Heart right ventricle (tissue), 16 donors: Measurements from ENCODE around the gene FYN. TPM values are rescaled to one million over a fixed set of nuclear protein-coding genes. Genes with fewer than 3 reads are reported as not detected.

ENCODE experiments used
- ATAC-seq, 8 donors: fragments of 200-7000 bp; cut with Tn5 transposase; one replicate each; pipeline ENCODE4 v1.9.1; 2020; ENCODE audit warnings: mild to moderate bottlenecking in 8 of 8, moderate library complexity in 8 of 8, moderate number of reproducible peaks in 1 of 8
- DNase-seq, 2 donors: peaks; one replicate each; pipeline ENCODE4 v3.0.0-alpha.2; 2020
- H3K27ac ChIP-seq, 10 donors: fragments of 200-600 bp; sonication (generic) in 2 of 10; one replicate each; pipeline versions ENCODE4 v1.5.0 to v1.8.0; 2020 to 2022; ENCODE audit warnings: mild to moderate bottlenecking in 3 of 10
- H3K27me3 ChIP-seq, 7 donors: fragments of 200-600 bp; one replicate each; pipeline ENCODE4 v1.8.0; 2021 to 2022; ENCODE audit warnings: mild to moderate bottlenecking in 2 of 7
- H3K36me3 ChIP-seq, 9 donors: fragments of 200-600 bp; sonication (generic) in 1 of 9; one replicate each; pipeline versions ENCODE4 v1.5.0 to v1.8.0; 2020 to 2022; ENCODE audit warnings: mild to moderate bottlenecking in 2 of 9
- H3K4me1 ChIP-seq, 9 donors: fragments of 200-600 bp; sonication (generic) in 1 of 9; one replicate each; pipeline versions ENCODE4 v1.5.0 to v1.8.0; 2020 to 2022; ENCODE audit warnings: mild to moderate bottlenecking in 4 of 9
- H3K4me3 ChIP-seq, 10 donors: fragments of 200-600 bp; sonication (generic) in 2 of 10; one replicate each; pipeline versions ENCODE4 v1.5.0 to v1.8.0; 2020 to 2022; ENCODE audit warnings: mild to moderate bottlenecking in 7 of 10, moderate library complexity in 2 of 10
- H3K9me3 ChIP-seq, 11 donors: fragments of 200-600 bp in 10 of 11; sonication (generic) in 2 of 11; one replicate each; pipeline versions ENCODE4 v1.5.0 to v1.8.0; 2013 to 2022; ENCODE audit warnings: mild to moderate bottlenecking in 2 of 11, control low read depth in 1 of 11, moderate library complexity in 1 of 11
- WGBS, 2 donors: extraction: QIAGEN DNeasy Blood & Tissue Kit; methylation state at CpG; one replicate each; pipeline ENCODE4 v1.1.7; 2013; ENCODE audit warnings: inconsistent platforms in 1 of 2; 5-methylcytosine and 5-hydroxymethylcytosine counted together
- intact Hi-C, 10 donors: fragments of 100-400 bp; cut with DNase I; formaldehyde crosslinking; loops; one replicate each; pipeline versions ENCODE4 v1.11.1 to v1.14.2; 2022
- polyA plus RNA-seq, 2 donors: library from polyadenylated mRNA; stranded (reverse); fragments of 200-250 nt; gene quantifications; one replicate each; pipeline ENCODE4 v1.2.3, GENCODE V29; 2013
- total RNA-seq, 10 donors: library from RNA; stranded (reverse); fragmentation: NEBNext Ultra II Directional in 3 of 10; extraction: Animal tissue kit (Norgen Biotek cat#: 25700) in 3 of 10; gene quantifications; one replicate each; pipeline versions ENCODE4 v1.2.1 to v1.2.4, GENCODE V29; 2021 to 2023
- TF ChIP-seq, protein P1 (sequence below), 9 donors: fragments of 200-600 bp; sonication (generic) in 2 of 9; IDR thresholded peaks; one replicate each; pipeline versions ENCODE4 v1.5.0 to v1.8.0; 2021 to 2022; ENCODE audit warnings: antibody characterized with exemption in 9 of 9, mild to moderate bottlenecking in 5 of 9, moderate library complexity in 1 of 9
- donor health status: Arrhythmogenic right ventricular cardiomyopathy.
- donor health status: ischemic (EF 13 %, LVEDD 7.1; RV severe dilation, severe dysfunction).
- donor health status: healthy with polysubstance abuse.
- donor health status: DM: no; HTN: yes; CAD: no.
- donor health status: DM: no; HTN: no; CAD: no.
- donor health status: ischemic (EF 25% LVEDD 6.9; RV normal size, moderate dysfunction).
- donor health status: ischemic (EF 25% LVEDD 5.7; RV mildly dilated, moderate dysfunction).
- donor health status: healthy.
- donor health status: DM: yes; HTN: yes; CAD: no.
- donor health status: Ischemic cardiomyopathy.
- donor health status: ischemic (EF 35%, LVEDD 5.7; RV mildly dilated, moderate dysfunction).
- donor health status: nonischemic (EF 11% LVEDD 7.7; RV severe dilation, severe dysfunction).
- donor health status: DM: yes; HTN: yes; CAD: no.
- donor health status: PGD.
- donor health status: ischemic (EF 29% LVEDD 5.4; RV normal size, mild dysfunction).
- donor health status: nonischemic (EF 23%, LVEDD 6.1; RV moderate dilation, normal function).

Gene FYN
- total and polyA plus RNA-seq, 12 donors, result 19.1 to 58.1 (median 42.2) TPM

DNA sequence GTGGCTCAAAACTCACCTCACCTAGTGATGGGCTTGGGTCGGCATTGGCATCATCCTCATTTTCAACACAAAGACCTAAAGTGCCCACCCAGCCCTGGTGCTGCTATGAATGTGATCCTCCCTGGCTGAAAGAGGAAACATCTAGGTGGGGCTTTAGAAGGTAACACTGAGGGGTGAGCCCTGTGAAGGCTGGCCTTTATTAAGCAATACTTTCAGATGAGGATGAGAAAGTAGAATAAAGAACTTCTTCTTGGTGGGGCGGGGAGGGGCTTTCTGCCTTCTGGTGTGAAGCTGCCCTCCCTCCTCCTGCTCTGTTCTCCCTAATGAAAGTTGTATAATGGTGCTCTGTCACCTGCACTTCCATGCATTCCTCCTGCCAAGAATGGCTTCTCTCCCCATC lies 134.6 kb downstream of the FYN start:
- no peak for ATAC-seq
- Histone ChIP-seq H3K4me1 (peaks cover 6 to 94% (median 70%) of the 10 kb centered on the region in 9 donors), H3K4me3 (no peak overlapping the region), H3K36me3 (peaks cover 0 to 24% (median 0%) of the 10 kb centered on the region in 9 donors), H3K27me3 (no peaks in the 10 kb centered on the region), H3K9me3 (no peaks in the 10 kb centered on the region), H3K27ac (peak overlapping the region in 1 of 10 donors; percentile 3)
- 94 to 96% methylated on average over 2 of the region's 2 CpGs for WGBS, 2 donors
- no peak for DNase-seq
- TF ChIP-seq, protein P1, sequence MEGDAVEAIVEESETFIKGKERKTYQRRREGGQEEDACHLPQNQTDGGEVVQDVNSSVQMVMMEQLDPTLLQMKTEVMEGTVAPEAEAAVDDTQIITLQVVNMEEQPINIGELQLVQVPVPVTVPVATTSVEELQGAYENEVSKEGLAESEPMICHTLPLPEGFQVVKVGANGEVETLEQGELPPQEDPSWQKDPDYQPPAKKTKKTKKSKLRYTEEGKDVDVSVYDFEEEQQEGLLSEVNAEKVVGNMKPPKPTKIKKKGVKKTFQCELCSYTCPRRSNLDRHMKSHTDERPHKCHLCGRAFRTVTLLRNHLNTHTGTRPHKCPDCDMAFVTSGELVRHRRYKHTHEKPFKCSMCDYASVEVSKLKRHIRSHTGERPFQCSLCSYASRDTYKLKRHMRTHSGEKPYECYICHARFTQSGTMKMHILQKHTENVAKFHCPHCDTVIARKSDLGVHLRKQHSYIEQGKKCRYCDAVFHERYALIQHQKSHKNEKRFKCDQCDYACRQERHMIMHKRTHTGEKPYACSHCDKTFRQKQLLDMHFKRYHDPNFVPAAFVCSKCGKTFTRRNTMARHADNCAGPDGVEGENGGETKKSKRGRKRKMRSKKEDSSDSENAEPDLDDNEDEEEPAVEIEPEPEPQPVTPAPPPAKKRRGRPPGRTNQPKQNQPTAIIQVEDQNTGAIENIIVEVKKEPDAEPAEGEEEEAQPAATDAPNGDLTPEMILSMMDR (IDR thresholded peaks at IDR 0.05), result no peak
- intact Hi-C loops, result loop anchor here in 1 of 10 donors (10.0 kb wide), 1 partner anchor 136 kb away; the partner anchor contains the start of gene FYN

- TF ChIP-seq, protein P1 (IDR thresholded peaks at IDR 0.05), result no peak
- Histone ChIP-seq H3K9me3 (peaks cover 0 to 2% (median 0%) of the 10 kb centered on the region in 11 donors), H3K27me3 (no peaks in the 10 kb centered on the region), H3K27ac (no peak overlapping the region), H3K4me1 (peaks cover 6 to 89% (median 65%) of the 10 kb centered on the region in 9 donors), H3K4me3 (no peak overlapping the region), H3K36me3 (peaks cover 0 to 24% (median 0%) of the 10 kb centered on the region in 9 donors)
- intact Hi-C loops, result loop anchor here in 1 of 10 donors (10.0 kb wide), 1 partner anchor 137 kb away; the partner anchor contains the start of gene FYN
- no peak for ATAC-seq
- no peak for DNase-seq
- WGBS, 2 donors, result 98 to 100% methylated on average over 3 of the region's 3 CpGs
Measured at GRCh38 chr6:111738156-111738555, 135.1 kb downstream of the FYN start.

DNA sequence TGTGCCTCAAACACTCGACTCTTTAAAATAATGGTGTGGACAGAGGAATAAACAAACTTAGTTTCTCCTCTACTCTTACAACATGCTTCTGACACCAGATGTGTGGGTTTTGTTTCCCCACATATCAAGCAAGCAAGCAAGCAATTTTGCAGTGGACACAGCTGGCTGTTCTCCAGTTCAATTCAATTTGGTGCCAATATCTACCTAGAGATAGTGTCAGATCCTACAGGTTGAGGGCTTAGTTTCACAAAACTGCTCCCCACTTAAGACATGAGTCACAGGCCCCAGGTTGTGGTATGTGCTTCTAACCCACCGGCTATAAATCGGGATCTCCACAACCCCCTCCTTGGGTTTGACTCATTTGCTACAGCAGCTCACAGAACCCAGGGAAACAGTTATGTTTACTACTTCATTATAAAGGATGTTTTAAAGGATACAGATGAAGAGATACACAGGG lies 136.2 kb downstream of the FYN start:
- Histone ChIP-seq H3K4me3 (no peak overlapping the region), H3K9me3 (peaks cover 0 to 12% (median 8%) of the 10 kb centered on the region in 11 donors), H3K4me1 (peaks cover 5 to 78% (median 56%) of the 10 kb centered on the region in 9 donors), H3K27ac (no peak overlapping the region), H3K36me3 (peaks cover 0 to 29% (median 0%) of the 10 kb centered on the region in 9 donors), H3K27me3 (no peaks in the 10 kb centered on the region)
- 82 to 83% methylated on average over 3 of the region's 3 CpGs for WGBS, 2 donors
- intact Hi-C loops, result loop anchor here in 1 of 10 donors (10.0 kb wide), 1 partner anchor 138 kb away; the partner anchor contains the start of gene FYN
- ATAC-seq (peak in 1 of 8 donors; percentile 9), DNase-seq (no peak)
- TF ChIP-seq, protein P1 (IDR thresholded peaks at IDR 0.05), result no peak

DNA sequence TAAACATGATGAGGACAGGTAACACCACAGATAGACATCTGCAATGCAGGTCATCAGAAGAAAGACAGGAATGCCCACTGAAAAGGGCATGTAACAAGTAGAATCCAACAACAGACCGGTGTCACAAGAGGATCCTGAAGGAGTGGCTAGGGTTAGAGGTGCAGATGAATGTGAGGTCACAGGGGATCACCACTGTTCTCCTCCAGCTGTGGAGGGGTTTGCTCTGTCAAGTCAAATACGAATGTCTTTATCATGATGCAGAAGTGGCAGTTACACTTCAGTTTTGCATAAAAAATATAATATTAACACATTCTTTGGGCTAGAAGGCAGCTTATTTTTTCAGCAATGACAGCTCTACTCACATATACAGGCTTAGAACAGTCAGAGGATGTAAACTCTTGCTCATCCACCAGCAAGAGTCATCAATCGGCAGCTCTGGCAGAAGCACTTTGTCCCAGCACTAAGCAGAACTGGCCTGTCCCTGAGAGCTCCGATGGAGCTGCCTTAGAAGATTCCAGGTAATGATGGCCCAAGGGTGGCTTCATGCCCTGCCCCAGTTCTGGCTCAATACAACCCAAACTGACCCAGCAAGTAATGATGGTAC lies 137.1 kb downstream of the FYN start:
- no peak for ATAC-seq
- Histone ChIP-seq H3K36me3 (peaks cover 0 to 29% (median 0%) of the 10 kb centered on the region in 9 donors), H3K27ac (no peak overlapping the region), H3K27me3 (no peaks in the 10 kb centered on the region), H3K9me3 (peaks cover 0 to 12% (median 8%) of the 10 kb centered on the region in 11 donors), H3K4me1 (peaks cover 5 to 85% (median 56%) of the 10 kb centered on the region in 9 donors), H3K4me3 (no peak overlapping the region)
- intact Hi-C loops, result loop anchor here in 1 of 10 donors (10.0 kb wide), 1 partner anchor 139 kb away; the partner anchor contains the start of gene FYN
- TF ChIP-seq, protein P1 (IDR thresholded peaks at IDR 0.05), result no peak
- WGBS, 2 donors, result 85 to 87% methylated on average over 4 of the region's 4 CpGs
- no peak for DNase-seq
